Colon (tissue), 2 donors: Measurements from ENCODE around the gene LRRC17.

ENCODE experiments used
- FAIRE-seq: peaks from 2 replicates; lab custom pipeline; 2012; peaks lifted over from hg19 to GRCh38; lab: Jason Lieb, UNC
- donor health status: control.
- donor health status: control.

LRRC17 gene, protein sequence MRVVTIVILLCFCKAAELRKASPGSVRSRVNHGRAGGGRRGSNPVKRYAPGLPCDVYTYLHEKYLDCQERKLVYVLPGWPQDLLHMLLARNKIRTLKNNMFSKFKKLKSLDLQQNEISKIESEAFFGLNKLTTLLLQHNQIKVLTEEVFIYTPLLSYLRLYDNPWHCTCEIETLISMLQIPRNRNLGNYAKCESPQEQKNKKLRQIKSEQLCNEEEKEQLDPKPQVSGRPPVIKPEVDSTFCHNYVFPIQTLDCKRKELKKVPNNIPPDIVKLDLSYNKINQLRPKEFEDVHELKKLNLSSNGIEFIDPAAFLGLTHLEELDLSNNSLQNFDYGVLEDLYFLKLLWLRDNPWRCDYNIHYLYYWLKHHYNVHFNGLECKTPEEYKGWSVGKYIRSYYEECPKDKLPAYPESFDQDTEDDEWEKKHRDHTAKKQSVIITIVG

DNA sequence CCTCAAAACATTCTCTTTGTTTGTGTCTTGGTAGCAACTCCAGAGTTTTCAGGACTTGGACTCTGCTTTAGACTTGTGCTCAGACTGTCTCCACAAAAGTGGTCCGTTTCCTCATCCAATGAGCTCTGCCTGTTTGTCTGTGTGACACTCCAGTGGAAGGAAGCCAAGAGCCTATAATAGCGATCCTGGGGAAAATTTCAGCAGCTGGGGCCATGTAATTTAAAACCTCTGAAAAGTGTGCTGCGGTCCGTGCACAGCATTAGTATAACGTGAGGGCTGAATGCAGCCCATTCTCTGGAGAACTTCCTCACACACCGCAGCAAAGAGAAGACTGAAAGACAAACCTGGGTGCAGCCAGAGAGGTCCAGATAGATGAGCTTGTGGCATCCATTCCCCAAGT is at the start of gene LRRC17:
LRRC17 (plus strand) TSS at position 259 of the 400 bp plus-strand sequence. CDS start 20,914 bp downstream, outside the sequence.
- no peak for FAIRE-seq

DNA sequence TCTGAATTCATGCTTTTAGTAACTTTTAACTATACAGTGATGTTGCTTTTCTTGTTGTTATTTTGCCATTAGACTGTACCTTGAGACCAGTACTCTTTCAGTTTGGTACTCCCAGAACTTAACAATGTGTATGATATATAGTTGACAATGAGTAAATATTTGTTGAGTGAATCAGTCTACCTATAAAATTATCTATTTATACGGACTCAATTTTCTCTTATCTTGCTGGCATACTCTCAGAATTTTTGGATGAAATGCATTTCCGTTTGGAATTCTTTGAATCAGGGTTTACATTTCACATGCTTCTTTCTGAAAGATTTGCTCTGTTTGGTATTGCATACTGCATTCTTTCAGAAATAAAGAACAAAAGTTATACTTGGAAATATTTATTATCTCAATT is 47.8 kb upstream of the LRRC17 start:
- FAIRE-seq: no peak

DNA sequence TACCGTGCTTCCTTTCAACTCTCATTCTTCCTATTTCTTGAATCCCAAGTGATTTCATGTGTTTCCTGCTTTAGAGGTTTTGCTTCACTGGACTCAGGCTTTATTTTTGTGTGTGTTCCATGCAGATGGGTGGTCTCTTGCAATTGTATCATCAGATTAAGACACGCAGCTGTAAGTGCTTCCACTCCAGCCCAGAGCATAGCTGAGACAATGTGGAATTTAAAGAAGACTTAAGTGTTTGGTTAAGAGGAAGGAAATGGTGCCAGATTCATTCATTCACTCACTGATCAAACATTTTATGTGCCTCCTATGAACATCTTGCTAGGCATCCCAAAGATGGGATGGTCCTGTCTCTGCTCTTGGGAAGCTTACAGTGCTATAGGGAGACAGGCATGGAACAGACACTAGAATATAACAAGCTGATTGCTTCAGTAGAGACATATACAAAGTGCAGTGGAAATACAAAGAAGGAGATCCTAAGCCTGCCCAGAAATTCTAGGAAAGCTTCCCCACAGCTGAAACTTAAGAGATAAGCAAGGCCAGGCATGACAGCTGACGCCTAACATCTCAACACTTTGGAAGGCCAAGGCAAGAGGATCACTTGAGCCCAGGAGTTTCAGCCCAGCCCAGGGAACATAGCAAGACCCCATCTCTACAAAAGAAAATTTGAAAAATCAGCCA is 46.1 kb upstream of the LRRC17 start:
- no peak for FAIRE-seq

- FAIRE-seq: no peak
Observed at GRCh38 chr7:102869195-102869594, 43.6 kb upstream of the LRRC17 start.

DNA sequence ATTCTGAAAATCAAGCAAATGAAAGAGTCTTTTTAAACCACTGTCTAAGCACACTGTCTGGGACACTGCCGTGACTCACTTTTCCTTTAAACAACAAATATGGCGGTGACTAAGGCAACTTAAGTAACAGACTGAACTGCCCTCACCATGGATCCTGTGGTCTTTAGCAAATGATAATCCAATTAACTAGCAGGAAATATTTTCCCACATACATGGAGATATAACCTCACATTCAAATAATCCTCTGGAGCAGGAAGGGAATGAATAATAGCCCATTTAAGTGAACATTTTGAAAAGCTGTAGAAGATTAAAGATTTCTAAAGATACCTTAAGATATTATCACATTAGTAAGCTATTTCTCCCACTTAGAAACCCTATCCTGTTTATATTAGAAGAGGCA is 40.3 kb upstream of the LRRC17 start:
- no peak for FAIRE-seq

GRCh38 chr7:102873470-102874165 is 39.2 kb upstream of the LRRC17 start:
- no peak for FAIRE-seq

- FAIRE-seq: no peak
Observed at GRCh38 chr7:102874166-102874829, 38.5 kb upstream of the LRRC17 start.

DNA sequence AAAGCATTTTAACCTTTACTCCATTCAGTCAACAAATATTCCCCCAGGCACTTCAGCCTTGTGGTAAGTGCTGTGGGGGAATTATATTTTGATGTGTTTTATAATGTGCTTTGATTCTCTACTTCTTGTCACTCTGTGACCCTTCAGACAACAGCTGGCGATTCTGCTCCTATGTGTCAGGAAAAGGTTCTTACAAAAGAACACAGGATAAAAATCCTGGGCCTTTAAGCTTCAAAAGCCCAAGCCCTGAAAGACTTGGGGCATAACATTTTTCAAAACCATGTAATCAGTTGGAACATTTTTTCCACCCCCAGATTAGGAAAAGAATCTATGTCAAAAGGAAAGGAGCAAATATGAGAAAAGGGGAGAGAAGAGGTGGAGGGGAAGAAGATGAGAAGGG is 37.8 kb upstream of the LRRC17 start:
- no peak for FAIRE-seq

- no peak for FAIRE-seq
Observed at GRCh38 chr7:102875700-102876295, 37.0 kb upstream of the LRRC17 start.

DNA sequence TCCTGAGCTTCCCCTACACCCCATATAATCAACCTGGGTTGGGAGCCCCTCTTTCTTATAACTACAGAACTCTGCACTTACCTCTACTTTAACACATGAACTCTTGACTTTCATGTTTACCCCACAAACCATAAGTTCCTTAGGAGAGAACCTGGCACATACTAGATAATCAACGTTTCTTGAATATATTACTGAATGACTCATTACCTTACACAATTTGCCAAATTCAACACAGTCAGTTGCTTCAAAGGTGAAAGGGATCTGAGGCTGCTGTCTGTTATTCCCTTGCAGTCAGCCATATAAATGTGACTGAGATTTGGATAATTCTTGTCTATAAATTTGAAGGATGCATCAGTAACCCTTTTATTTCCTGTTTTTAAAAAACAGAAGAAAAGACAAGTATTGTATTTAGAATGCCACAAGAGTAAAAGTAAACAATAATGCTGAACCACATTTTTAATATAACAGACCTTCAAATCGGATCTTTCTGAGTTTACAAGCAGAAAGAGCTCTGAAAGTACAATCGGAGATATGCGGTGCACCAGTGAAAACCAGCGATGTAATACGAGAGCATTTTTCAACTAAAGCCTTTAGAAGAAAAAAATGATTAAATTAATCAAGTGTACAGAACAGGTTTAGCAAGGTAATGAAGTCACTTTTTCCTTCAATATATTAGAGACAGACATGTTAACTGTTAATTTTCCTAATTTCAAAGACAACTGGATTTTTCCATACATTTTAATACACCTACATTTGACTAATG is 29.5 kb upstream of the LRRC17 start:
- FAIRE-seq: no peak

DNA sequence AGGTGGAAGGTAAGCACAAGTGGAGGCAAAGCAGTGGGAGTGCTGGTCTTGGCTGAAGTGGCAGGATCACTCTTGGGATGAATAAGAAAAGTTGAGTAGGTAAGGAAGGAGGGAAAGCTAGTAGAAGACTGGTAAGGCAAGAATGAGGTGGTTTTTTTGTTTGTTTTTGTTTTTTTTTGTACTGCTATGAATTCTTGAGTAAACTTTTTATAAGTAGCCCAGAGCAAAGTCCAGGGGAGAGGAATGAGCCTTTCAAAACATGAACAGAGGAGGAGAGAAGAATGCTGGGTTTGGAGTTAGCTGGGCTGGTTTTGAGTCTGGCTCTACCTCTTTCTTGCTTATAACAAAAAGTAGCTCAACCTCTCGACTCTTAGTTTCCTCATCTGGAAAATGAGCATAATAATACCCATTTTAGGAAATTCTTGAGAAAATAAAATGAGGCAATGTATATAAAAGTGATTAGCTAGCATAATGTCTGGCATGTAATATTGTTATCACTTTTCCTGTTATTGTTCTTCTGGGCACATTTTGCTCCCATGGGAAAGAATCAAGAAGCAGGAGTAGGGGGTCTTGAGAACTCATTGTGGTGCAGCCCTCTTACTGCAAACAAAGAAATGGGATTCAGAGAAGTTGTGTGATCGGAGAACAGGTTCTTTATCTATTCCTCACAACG is 24.1 kb upstream of the LRRC17 start:
- FAIRE-seq: no peak

GRCh38 chr7:102889851-102890250 is 22.9 kb upstream of the LRRC17 start:
- FAIRE-seq: no peak

DNA sequence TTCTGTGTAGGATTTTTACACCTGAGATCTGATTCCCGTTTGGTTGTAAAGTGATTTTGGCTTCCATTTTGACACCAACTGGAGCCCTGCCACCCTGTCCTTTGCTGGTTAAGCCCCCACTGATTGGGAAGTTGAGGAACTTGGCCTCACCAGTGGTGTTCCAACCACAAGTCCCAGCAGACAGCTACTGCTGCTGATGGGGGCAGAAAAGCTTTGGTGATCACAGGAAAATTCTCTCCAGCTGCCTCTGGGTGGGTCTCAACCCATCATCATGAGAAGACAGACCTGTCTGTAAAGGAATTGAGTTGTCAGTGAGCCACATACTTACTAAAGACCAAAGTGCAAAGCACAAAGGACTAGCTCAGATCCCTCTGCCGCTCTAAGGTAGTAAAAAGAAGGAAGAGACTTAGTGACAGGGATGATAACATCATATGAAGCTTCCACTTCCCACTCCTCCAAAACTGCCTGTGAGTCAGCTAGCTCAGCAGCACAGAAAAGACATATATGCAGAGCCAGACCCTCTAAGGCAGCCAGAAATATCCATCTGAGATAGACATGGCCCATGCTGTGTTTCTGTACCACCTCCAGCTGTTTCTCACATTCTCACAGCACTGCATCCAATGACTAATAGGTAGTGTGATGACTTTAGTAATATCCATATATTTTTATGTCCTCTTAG is 22.4 kb upstream of the LRRC17 start:
- no peak for FAIRE-seq

- no peak for FAIRE-seq
Observed at GRCh38 chr7:102890971-102891692, 21.7 kb upstream of the LRRC17 start.

DNA sequence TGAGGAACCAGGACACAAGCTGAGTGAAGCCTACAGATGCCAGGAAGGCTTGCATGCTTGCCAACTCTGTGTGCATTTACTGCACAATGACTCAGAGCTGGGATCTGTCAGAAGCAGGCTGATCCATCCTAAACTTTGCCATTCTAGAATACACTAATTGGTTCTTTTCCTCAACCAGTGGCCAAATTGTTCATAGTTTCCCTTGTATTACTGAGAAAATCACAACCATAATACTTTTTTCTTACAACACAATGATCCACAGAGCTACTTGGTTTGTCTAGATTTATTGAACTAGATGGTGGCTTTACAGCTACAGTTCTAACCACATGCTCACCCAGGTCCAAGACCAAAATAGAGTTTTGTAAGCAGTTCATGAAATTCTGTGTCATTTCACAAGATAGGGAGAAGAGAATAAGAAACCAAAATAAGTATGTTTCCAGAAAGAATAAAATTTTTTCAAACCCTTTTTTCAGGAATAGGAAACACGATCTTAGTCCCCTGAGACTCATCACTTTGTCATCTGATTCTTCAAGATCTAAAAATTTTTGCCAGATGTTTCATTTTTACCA is 21.0 kb upstream of the LRRC17 start:
- FAIRE-seq: no peak

- FAIRE-seq: no peak
Observed at GRCh38 chr7:102892631-102893278, 20.0 kb upstream of the LRRC17 start.

GRCh38 chr7:102895602-102896001 is 17.2 kb upstream of the LRRC17 start:
- no peak for FAIRE-seq

GRCh38 chr7:102896585-102896984 is 16.2 kb upstream of the LRRC17 start:
- FAIRE-seq: no peak
